ENCODE measurements around the gene COL5A1.

- TF ChIP-seq CTCF (IDR thresholded peaks at IDR 0.05) (no peak), EP300 (IDR thresholded peaks at IDR 0.05) (no peak), POLR2AphosphoS5 (IDR thresholded peaks at IDR 0.05) (no peak), POLR2A (IDR thresholded peaks at IDR 0.05) (no peak)
Measured at GRCh38 chr9:134753191-134753590, 111.6 kb downstream of the COL5A1 start.

Data from upper lobe of left lung (tissue), 4 donors.